Thoracic aorta (tissue), 2 donors: ENCODE measurements around the gene GBGT1. TPM values are rescaled to one million over a fixed set of nuclear protein-coding genes. Genes with fewer than 3 reads are reported as not detected.
"Not testable (repeated sequence)": the region's sequence is repeated elsewhere in the genome, so short reads cannot be mapped to it uniquely, and the experiment has no call there.

ENCODE experiments used
- ATAC-seq: fragments of 150-250 bp; one replicate; pipeline ENCODE4 v1.8.0; 2017; ENCODE audit warnings: low read depth; ENCODE audit not compliant: insufficient number of reproducible peaks, low FRiP score
- DNase-seq: peaks from one replicate; pipeline ENCODE4 v3.0.0-alpha.2; 2020; ENCODE audit warnings: low spot score
- H3K27ac ChIP-seq, 2 donors: fragments of 200-600 bp; sonication (generic); 1 replicate in 1 of 2; 2 replicates in 1 of 2; pipeline ENCODE4 v1.5.1; 2016; ENCODE audit warnings: mild to moderate bottlenecking in 2 of 2, moderate library complexity in 2 of 2
- H3K27me3 ChIP-seq: fragments of 200-600 bp; sonication (generic); replicated peaks from 2 replicates; pipeline ENCODE4 v1.6.0; 2016; ENCODE audit warnings: mild to moderate bottlenecking; ENCODE audit not compliant: insufficient read depth
- H3K36me3 ChIP-seq: fragments of 200-600 bp; sonication (generic); one replicate; pipeline ENCODE4 v1.5.1; 2016
- H3K4me1 ChIP-seq, 2 donors: fragments of 200-600 bp; sonication (generic); 1 replicate in 1 of 2; 2 replicates in 1 of 2; pipeline versions ENCODE4 v1.5.1 to v1.6.0; 2016; ENCODE audit warnings: low read depth in 2 of 2, mild to moderate bottlenecking in 1 of 2; ENCODE audit not compliant: control insufficient read depth in 1 of 2
- H3K4me3 ChIP-seq: fragments of 200-600 bp; sonication (generic); 2 replicates; pipeline ENCODE4 v1.5.1; 2016; ENCODE audit warnings: mild to moderate bottlenecking
- H3K9me3 ChIP-seq: fragments of 200-600 bp; sonication (generic); 2 replicates; pipeline ENCODE4 v1.5.1; 2016
- CTCF ChIP-seq: fragments of 200-600 bp; sonication (generic); IDR thresholded peaks from one replicate; pipeline ENCODE4 v1.5.1; 2019; ENCODE audit warnings: antibody characterized with exemption
- total RNA-seq, 2 donors: library from RNA; depleted of rRNA; stranded (reverse); fragments of >200 nt; gene quantifications; one replicate each; pipeline versions ENCODE4 v1.1.0 to v1.2.3, GENCODE V29; 2016

Gene GBGT1
- total RNA-seq, 2 donors from 2014 or later = 45.5 to 46.8 TPM

GRCh38 chr9:133207540-133208170 lies 43.9 kb upstream of the GBGT1 start:
- Histone ChIP-seq H3K9me3 (no peaks in the 10 kb centered on the region), H3K4me1 (no peaks in the 10 kb centered on the region), H3K27ac (no peak overlapping the region), H3K4me3 (no peak overlapping the region), H3K36me3 (no peaks in the 10 kb centered on the region), H3K27me3 (no peaks in the 10 kb centered on the region)
- ATAC-seq (no peak), DNase-seq (no peak)
- no peak for TF ChIP-seq CTCF

GRCh38 chr9:133207021-133207531 lies 43.4 kb upstream of the GBGT1 start:
- no peaks in the 10 kb centered on the region for H3K4me1 ChIP-seq
- no peak for ATAC-seq
- H3K9me3 ChIP-seq = no peaks in the 10 kb centered on the region
- no peak overlapping the region for H3K27ac ChIP-seq
- DNase-seq = no peak
- no peaks in the 10 kb centered on the region for H3K27me3 ChIP-seq
- H3K36me3 ChIP-seq = no peaks in the 10 kb centered on the region
- H3K4me3 ChIP-seq = no peak overlapping the region
- no peak for TF ChIP-seq CTCF

- no peaks in the 10 kb centered on the region for H3K4me1 ChIP-seq
- H3K27ac ChIP-seq = no peak overlapping the region
- no peak for DNase-seq
- no peak for TF ChIP-seq CTCF
- no peak for ATAC-seq
- H3K4me3 ChIP-seq = no peak overlapping the region
- H3K9me3 ChIP-seq = no peaks in the 10 kb centered on the region
- no peaks in the 10 kb centered on the region for H3K36me3 ChIP-seq
- no peaks in the 10 kb centered on the region for H3K27me3 ChIP-seq
Observed at GRCh38 chr9:133205996-133206931, 42.5 kb upstream of the GBGT1 start.

GRCh38 chr9:133205481-133205887 lies 41.8 kb upstream of the GBGT1 start:
- H3K4me1 ChIP-seq, H3K9me3 ChIP-seq, H3K4me3 ChIP-seq, DNase-seq, H3K36me3 ChIP-seq, ATAC-seq, H3K27ac ChIP-seq, H3K27me3 ChIP-seq: not testable (repeated sequence)

GRCh38 chr9:133204993-133205336 lies 41.3 kb upstream of the GBGT1 start:
- no peaks in the 10 kb centered on the region for H3K36me3 ChIP-seq
- H3K27me3 ChIP-seq = no peaks in the 10 kb centered on the region
- H3K27ac ChIP-seq = no peak overlapping the region
- no peaks in the 10 kb centered on the region for H3K9me3 ChIP-seq
- no peak for ATAC-seq
- no peak for DNase-seq
- TF ChIP-seq CTCF = no peak
- no peak overlapping the region for H3K4me3 ChIP-seq
- no peaks in the 10 kb centered on the region for H3K4me1 ChIP-seq
